ENCODE results near the gene PLGRKT. TPM values are rescaled to one million over a fixed set of nuclear protein-coding genes. Genes with fewer than 3 reads are reported as not detected.
"Not testable (repeated sequence)": the region's sequence is repeated elsewhere in the genome, so short reads cannot be mapped to it uniquely, and the experiment has no call there.

Gene PLGRKT
- total RNA-seq, 1 donor from 2014 or later = 41.4 TPM

DNA sequence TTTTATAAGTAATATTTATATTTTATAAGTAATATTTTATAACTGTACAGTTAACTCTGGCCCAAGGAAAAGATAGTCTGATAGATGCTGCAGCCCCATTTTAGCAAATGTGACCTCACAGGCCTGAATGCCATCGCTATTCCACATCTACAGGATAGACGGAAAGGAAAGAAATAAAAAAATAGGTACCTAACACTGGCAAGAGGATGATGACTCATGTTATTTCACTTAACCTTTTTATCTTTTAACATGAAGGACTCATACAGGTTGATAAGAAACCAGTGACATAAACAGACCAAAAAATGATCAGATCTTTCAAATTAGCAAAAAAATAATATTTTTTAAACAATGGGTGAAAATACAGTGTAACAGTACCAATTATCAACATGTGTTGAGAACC is 15.3 kb upstream of the PLGRKT start:
- intact Hi-C loops (cut with micrococcal nuclease) = loop anchor here (5.0 kb wide), 5 partner anchors 389 to 1229 kb away; partner anchors contain the start of gene CDC37L1

DNA sequence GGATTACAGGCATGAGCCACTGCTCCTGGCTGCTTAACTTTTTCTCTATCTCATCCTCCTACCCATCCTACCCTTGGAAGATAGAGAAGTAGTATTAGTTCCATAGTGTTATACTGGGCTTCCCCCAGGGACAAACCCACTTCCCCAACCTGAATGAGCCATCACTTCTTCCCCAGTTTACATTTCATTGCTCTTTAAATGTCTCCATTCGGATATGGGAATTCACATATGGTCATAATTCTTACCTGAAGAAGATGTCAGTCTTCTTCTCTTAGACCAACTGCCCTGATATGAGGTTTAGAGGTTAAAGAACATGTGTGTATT is 14.5 kb upstream of the PLGRKT start:
- intact Hi-C loops (cut with micrococcal nuclease) = loop anchor here (5.0 kb wide), 5 partner anchors 390 to 1230 kb away; partner anchors contain the start of gene CDC37L1

DNA sequence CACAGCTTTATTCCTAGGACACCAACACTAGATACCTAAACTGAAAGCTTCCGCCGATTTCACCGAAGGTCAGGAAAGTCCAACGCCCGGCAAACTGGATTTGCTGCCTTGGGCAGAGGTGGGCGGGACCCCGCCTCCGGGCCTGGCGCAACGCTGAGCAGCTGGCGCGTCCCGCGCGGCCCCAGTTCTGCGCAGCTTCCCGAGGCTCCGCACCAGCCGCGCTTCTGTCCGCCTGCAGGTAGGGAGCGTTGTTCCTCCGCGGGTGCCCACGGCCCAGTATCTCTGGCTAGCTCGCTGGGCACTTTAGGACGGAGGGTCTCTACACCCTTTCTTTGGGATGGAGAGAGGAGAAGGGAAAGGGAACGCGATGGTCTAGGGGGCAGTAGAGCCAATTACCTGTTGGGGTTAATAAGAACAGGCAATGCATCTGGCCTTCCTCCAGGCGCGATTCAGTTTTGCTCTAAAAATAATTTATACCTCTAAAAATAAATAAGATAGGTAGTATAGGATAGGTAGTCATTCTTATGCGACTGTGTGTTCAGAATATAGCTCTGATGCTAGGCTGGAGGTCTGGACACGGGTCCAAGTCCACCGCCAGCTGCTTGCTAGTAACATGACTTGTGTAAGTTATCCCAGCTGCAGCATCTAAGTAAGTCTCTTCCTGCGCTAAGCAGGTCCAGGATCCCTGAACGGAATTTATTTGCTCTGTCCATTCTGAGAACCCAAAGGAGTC is 12.8 kb upstream of the PLGRKT start, which contains the start of gene CD274:
Gene CD274 (plus strand): TSS at position 184 of the 733 bp plus-strand sequence. CDS start 5,572 bp downstream, outside the sequence.
- intact Hi-C loops (cut with micrococcal nuclease) = loop anchor here (1.0 to 5.0 kb wide), 16 partner anchors 9 to 1926 kb away; partner anchors contain the start of genes CDC37L1, JAK2, PDCD1LG2 and PLGRKT

DNA sequence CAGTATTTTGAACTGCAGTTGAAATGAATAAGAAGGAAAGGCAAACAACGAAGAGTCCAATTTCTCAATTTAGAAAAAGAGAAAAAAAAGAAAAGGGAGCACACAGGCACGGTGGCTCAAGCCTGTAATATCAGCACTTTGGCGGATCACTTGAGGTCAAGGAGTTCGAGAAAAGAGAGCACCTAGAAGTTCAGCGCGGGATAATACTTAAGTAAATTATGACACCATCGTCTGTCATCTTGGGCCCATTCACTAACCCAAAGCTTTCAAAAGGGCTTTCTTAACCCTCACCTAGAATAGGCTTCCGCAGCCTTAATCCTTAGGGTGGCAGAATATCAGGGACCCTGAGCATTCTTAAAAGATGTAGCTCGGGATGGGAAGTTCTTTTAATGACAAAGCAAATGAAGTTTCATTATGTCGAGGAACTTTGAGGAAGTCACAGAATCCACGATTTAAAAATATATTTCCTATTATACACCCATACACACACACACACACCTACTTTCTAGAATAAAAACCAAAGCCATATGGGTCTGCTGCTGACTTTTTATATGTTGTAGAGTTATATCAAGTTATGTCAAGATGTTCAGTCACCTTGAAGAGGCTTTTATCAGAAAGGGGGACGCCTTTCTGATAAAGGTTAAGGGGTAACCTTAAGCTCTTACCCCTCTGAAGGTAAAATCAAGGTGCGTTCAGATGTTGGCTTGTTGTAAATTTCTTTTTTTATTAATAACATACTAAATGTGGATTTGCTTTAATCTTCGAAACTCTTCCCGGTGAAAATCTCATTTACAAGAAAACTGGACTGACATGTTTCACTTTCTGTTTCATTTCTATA is 12.0 kb upstream of the PLGRKT start:
- intact Hi-C loops (cut with micrococcal nuclease) = loop anchor here (1.0 to 5.0 kb wide), 16 partner anchors 10 to 1925 kb away; partner anchors contain the start of genes CDC37L1, JAK2, PDCD1LG2 and PLGRKT

DNA sequence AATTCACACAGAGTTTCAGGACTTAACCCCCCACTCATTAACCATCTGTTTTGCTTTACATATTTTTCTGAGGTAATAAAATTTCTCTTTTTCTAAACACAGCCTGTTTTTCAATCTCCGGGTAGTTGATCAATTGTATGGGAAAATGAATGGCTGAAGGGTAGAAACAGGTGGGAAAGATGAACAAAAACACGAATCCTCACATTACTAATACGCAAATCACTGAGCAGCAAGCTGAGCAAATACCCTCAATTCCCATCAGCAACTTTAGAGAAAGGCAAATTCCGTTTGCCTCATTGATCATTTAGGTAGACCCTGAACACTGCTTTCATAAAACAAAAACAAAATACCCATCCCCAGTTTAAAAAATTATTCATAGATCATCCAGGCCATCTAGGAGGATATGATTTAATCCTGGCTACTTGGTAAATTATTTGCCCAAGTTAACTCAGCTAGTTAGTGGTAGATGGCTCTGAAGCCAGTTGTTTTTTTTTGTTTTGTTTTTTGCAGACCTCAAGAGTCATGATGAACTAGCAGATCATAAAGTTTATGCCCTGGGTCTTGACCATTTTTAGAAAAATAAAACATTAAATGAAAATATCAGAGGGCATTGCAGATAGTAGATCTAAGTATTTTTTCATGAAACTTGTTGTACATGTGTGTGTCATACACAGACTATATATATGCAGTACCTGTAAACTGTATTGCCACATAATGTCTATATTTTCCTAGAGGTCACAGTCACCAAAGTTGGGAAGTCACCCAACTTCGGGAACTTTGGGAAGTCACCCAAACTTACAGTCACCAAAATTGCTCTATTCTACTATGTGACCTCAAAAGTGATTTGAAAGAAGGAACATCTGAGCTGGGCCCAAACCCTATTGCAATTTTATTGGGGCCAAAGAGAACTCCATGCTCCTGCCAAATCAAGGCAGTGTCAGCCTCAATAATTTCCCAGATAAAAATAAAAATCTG is 11.0 kb upstream of the PLGRKT start:
- intact Hi-C loops (cut with micrococcal nuclease) = no loop called here

DNA sequence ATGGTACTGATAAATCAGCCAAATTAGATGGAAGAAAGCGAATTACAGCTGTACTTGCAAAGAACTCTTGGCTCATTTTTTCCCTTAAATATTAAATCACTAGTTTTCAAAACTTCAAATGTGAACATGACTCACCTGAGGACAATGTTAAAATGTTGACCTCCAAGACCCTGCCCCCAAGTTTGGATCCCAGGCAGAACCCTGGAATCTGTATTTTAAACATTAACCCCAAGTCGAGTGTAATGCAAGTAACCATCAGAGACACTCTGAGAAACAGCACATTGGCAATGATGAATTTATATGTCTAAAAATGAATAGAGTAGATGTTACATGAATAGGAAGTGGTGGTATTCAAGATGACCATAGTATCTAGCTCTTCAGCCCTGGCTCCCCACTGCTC is 10.3 kb upstream of the PLGRKT start:
- intact Hi-C loops (cut with micrococcal nuclease) = no loop called here

DNA sequence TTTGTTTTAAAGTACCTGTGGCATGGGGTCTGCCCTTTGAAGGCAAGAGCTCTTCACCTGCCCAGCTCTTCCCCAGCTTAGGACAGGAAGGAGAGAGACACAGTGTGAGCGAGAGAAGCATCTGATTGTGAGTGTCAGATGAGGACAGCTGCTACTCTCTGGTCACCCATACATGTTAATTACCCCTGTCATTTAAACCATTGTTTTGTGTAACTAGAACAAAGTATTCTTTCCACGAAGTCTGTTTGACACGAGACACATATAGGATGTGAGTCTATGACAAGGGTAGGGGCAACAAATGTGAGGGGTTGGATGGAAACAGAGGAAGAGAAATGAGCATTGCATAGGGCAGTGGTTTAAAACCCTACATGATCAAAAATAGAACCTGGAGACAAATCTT is 9.6 kb upstream of the PLGRKT start:
- intact Hi-C loops (cut with micrococcal nuclease) = no loop called here

DNA sequence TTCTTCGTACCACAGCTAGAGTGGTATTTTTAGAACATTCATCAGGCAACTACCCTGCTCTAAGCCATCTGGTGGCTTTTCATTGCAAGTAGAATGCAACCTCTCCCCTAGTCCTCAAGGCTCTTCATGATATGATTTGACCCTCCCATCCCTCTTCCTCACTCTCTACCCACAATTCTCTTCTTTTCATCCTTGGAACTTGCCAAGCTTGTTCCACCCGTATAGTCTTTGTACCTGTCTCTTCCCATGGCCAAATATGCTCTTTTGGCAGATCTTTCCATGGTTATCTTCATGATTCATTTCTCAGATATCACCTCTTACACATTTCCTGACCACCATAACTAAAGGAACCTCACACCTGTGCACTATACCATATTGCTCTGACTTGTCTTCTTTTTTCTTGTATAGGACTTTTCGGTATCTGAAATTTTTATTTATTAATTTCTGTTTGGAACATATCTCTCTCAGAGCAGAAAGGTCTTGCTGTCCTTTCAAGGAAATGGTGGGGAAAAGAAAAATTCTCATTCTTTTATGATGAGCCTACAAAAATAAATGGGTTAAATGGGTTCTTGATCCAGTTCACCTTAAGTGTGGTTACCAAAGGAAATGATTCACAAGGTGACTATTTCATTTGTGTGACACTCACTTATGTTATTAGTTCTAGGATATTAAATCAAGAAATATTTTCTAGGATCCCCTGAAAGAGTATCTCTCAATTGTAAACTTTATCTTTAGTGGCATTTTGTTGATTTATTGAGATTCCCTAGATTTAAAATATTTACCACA is 8.9 kb upstream of the PLGRKT start:
- intact Hi-C loops (cut with micrococcal nuclease) = loop anchor here (1.0 kb wide), 1 partner anchor 8 kb away; no protein-coding TSS in a partner anchor

DNA sequence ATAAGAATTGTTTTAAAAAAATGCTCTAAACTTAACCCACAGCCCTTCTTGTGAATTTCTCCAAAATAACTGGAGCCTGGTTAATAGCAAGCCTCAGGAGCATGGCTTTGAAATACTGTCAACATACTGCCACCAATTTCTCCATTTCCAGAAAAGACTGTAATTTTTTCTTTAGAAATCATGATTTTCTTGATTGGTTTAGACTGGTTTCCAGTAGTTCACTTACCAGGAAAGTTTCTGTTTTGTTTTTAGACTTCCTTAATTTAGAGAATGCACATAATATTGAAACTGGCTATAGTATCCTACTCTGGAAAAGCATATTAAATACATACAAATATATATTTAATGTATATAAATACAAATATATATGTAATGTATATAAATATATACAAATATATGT is 8.2 kb upstream of the PLGRKT start:
- intact Hi-C loops (cut with micrococcal nuclease) = loop anchor here (1.0 kb wide), 1 partner anchor 8 kb away; no protein-coding TSS in a partner anchor

DNA sequence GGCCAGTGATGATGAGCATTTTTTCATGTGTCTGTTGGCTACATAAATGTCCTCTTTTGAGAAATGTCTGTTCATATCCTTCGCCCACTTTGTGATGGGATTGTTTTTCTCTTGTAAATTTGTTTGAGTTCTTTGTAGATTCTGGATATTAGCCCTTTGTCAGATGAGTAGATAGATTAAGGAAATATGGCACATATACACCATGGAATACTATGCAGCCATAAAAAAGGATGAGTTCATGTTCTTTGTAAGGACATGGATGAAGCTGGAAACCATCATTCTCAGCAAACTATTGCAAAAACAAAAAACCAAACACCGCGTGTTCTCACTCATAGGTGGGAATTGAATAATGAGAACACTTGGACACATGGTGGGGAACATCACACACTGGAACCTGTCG is 7.4 kb upstream of the PLGRKT start:
- intact Hi-C loops (cut with micrococcal nuclease) = not testable (repeated sequence)

DNA sequence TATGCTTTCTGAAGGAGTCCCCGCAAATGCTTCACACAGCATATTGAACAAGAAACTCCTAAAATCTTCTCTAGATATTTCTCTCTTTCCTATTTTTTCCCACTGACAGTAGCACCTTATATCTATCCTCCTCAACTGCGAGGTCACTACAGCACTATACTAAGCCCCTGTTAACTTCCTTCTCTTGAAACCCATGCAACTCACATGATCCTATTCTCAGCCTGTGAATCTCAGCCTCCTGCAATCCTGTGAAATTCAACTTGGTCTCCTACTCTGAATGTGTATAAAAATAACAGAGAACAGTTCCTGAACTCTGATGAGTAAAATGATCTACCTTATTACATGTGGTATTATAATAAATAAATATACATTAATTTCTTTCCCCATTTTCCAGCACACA is 6.1 kb upstream of the PLGRKT start:
- intact Hi-C loops (cut with micrococcal nuclease) = no loop called here

DNA sequence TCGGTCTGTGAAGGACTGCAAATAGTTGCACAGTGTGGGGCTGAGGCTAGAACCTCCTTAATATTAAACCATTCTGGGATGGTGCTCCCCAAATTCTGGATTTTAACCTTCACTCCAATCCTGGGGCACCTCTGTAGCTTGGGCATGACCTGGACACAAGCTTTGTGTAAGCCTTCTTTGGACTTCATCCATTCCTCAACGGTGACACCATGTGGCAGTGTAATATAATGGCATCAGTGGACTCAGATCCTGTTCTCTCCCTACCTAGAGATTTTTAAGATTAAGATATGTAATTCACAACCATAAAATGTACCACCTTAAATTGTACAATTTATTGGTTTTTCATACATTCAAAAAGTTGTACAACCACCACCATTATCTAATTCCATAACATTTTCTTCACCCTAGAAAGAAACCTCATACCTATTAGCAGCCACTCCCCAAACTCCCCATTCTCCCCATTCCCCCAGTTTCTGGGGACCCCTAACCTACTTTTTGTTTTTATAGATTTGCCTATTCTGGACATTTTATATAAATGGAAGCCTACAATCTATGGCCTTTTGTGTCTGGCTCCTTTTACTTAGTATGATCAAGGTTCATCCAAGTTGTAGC is 4.8 kb upstream of the PLGRKT start:
- intact Hi-C loops (cut with micrococcal nuclease) = loop anchor here (1.0 kb wide), 2 partner anchors 148 to 256 kb away; no protein-coding TSS in a partner anchor

DNA sequence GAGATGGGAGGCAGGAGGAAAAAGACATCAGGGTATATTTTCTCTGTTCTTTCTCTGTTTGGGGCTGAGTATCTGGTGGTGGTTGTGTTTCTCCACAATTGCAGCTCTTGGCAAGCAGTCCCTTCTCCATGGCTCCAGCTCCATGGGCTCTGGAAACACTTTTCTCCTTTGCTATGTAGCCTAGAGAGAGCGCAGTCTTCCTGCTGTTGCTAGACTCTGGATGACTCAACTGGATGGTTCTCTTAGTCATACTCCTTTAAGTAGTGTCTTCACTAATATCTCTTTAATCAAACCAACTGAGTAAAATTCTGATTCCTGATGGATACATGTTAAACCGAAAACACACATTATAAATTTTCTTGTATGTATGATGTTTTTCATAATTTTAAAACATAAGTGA is 3.3 kb upstream of the PLGRKT start:
- intact Hi-C loops (cut with micrococcal nuclease) = no loop called here

DNA sequence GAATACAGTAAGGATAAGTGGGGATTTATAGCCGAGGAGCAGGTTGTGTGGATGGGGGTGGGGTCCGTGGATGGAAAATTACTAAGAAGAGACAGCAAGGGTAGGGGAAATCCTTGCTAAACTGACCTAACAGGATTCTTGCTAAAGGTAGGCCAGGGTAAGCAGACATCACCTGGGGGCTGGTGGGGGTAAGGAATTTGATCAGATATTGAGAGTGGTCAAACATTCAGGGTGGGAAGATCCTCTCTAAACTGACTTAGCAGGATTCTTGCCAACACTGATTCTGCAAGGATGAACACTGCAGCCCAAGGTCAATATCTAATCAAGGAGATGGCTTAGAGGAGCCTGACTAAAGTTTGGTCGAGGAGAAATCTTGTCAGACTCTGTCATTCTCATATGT is 2.7 kb upstream of the PLGRKT start:
- intact Hi-C loops (cut with micrococcal nuclease) = no loop called here

DNA sequence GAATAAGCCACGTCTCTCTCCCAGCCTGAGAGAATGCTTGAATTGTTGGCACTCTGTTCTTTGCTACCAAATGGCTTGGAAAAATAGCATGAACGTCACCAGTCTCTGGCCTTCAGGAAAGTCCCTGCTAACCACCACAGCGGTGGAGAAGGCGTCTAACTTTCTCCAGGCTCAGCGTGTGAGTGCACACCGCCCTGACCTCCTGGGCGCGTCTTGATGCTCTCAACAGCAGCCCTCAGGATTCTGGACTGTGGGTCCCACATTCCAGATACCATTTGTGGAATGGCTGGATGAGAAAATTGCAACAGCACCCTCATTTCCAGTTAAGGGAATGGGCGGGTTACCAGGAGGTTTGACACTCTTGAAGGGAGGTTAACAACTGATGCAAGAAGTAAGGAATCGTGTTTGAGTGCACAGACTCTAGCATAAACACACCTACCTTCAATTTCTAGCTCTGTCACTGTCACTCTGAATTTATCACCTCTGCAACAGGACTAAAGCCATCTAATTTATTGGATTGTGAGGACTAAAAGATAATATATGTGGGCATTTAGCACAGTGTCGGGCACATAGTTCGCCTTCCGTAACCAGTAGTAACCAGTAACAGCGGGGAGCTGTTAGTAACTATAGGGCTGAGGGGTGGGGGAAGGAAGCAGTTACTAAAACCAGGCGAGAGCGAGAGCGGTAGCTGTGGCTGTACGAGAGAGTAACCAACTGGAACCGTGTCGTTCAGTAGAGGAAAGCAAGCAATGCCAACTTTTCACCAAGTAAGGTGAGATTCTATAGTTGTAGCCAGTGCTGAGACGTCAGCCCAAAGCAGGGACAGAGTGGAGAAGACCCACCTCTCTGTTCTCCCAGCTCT is 807 bp upstream of the PLGRKT start:
- intact Hi-C loops (cut with micrococcal nuclease) = loop anchor here (1.0 to 5.0 kb wide), 5 partner anchors 8 to 1911 kb away; partner anchors contain the start of genes PDCD1LG2, RCL1 and RFX3

DNA sequence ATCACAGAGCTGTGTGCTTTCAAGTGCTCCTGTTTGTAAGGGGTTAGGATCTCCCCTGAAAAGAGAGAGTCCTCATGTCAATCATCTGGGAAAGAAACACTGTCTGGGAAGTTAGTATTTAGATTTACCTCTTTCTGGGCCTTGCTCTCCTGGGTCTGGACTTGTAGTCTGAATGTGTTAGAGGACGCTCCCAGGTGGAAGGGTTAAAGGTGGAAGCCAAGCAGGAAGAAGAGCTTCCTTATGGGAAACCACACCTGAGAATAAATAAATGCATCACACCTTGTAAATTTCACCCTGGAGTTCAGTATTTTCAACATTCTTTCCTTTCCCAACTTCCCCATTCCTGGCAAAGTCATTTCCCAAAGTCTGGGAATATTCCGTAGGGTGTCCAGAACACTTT is 1.3 kb downstream of the PLGRKT start:
- intact Hi-C loops (cut with micrococcal nuclease) = loop anchor here (2.0 to 5.0 kb wide), 5 partner anchors 96 to 1909 kb away; partner anchors contain the start of gene RFX3

DNA sequence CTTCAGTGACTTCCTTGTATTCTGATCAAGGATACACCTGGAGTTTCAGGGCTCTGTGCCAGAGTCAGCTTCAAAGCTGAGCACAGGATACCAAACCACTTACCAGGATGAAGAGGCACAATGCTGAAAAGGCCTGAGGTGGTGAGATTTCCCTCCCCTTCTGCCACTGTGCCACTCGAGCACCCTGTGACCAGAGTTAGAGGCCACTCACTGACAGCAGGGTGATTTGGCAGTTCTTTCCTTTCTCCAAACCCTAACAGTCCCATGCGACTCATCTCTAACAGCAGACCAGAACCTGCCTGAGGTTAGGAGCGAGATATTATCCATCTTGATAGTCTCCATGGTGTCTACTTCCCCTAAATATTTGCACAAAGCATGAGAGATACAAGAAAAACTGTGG is 1.8 kb downstream of the PLGRKT start:
- intact Hi-C loops (cut with micrococcal nuclease) = loop anchor here (2.0 to 5.0 kb wide), 5 partner anchors 95 to 1909 kb away; partner anchors contain the start of gene RFX3

Measured in T-helper 1 cell treated with Interleukin-12 subunit alpha and Interleukin-12 subunit beta and Interleukin-4 antibody, amounts not matched to agents 30 ng/mL and 1 ng/mL, for 36 hours (primary cell).